ENCODE results near the gene CRYBG1. TPM values are rescaled to one million over a fixed set of nuclear protein-coding genes. Genes with fewer than 3 reads are reported as not detected.
"Not testable (repeated sequence)": the region's sequence is repeated elsewhere in the genome, so short reads cannot be mapped to it uniquely, and the experiment has no call there.

The CRYBG1 gene
- total and polyA plus RNA-seq, 2 donors (not counting 3 experiments of a cell fraction or from before 2014, with no cell fraction given) = 4.1 to 30.1 TPM

GRCh38 chr6:106586815-106587415 lies 226.4 kb downstream of the CRYBG1 start:
- Histone ChIP-seq H2AFZ (ENCODE audit: low read depth, low read length) (no peak overlapping the region), H3K36me3 (ENCODE audit: control insufficient read depth in 2 of 2, extremely low read depth in 1 of 2, insufficient read depth in 2 of 2, low read length in 2 of 2) (no peaks in the 10 kb centered on the region), H3K4me2 (ENCODE audit: insufficient read depth, low read length) (no peak overlapping the region), H3K27ac (ENCODE audit: insufficient read depth, low read depth, low read length) (no peak overlapping the region), H4K20me1 (replicated peaks; ENCODE audit: control insufficient read depth, extremely low read depth, insufficient read depth, low read length) (no peaks in the 10 kb centered on the region), H3K9ac (replicated peaks; ENCODE audit: extremely low read depth, insufficient read depth, low read length) (no peak overlapping the region), H3K4me3 (replicated peaks in 1 of 3; ENCODE audit: insufficient read depth in 1 of 3, low read depth in 1 of 3, low read length in 3 of 3) (no peak overlapping the region), H3K27me3 (ENCODE audit: control insufficient read depth in 2 of 2, insufficient read depth in 2 of 2, low read length in 2 of 2) (no peaks in the 10 kb centered on the region), H3K9me1 (replicated peaks; ENCODE audit: control insufficient read depth, extremely low read depth, insufficient read depth, low read length) (no peaks in the 10 kb centered on the region), H3K4me1 (ENCODE audit: control insufficient read depth, extremely low read depth, insufficient read depth, low read length) (no peaks in the 10 kb centered on the region), H3K79me2 (ENCODE audit: control insufficient read depth, insufficient read depth, low read length) (no peaks in the 10 kb centered on the region), H3K9me3 (replicated peaks; ENCODE audit: control insufficient read depth, insufficient read depth, low read length) (no peaks in the 10 kb centered on the region)
- FAIRE-seq (no peak), DNase-seq (ENCODE audit: low read depth, low spot score) (no peak)
- POLR2A ChIA-PET = no interaction called here
- TF ChIP-seq JUN (IDR thresholded peaks at IDR 0.05; ENCODE audit: borderline replicate concordance, insufficient read depth, insufficient read length, low read depth) (no peak), POLR2A (IDR thresholded peaks at IDR 0.05; ENCODE audit: low read depth, low read length) (no peak), GATA2 (IDR thresholded peaks at IDR 0.05; ENCODE audit: insufficient read depth, insufficient read length, low read depth, low read length) (no peak), MYC (IDR thresholded peaks at IDR 0.05; ENCODE audit: low read depth, low read length) (no peak), POLR2AphosphoS5 (IDR thresholded peaks at IDR 0.05; ENCODE audit: insufficient read depth, low read depth, low read length) (no peak), MAX (IDR thresholded peaks at IDR 0.05; ENCODE audit: insufficient read depth, insufficient read length) (no peak), EZH2 (IDR thresholded peaks at IDR 0.05; ENCODE audit: borderline replicate concordance, low read depth, low read length, severe bottlenecking) (no peak), FOS (IDR thresholded peaks at IDR 0.05; ENCODE audit: borderline replicate concordance, insufficient read depth, low read length) (no peak)
- TF ChIP-seq, protein P1, sequence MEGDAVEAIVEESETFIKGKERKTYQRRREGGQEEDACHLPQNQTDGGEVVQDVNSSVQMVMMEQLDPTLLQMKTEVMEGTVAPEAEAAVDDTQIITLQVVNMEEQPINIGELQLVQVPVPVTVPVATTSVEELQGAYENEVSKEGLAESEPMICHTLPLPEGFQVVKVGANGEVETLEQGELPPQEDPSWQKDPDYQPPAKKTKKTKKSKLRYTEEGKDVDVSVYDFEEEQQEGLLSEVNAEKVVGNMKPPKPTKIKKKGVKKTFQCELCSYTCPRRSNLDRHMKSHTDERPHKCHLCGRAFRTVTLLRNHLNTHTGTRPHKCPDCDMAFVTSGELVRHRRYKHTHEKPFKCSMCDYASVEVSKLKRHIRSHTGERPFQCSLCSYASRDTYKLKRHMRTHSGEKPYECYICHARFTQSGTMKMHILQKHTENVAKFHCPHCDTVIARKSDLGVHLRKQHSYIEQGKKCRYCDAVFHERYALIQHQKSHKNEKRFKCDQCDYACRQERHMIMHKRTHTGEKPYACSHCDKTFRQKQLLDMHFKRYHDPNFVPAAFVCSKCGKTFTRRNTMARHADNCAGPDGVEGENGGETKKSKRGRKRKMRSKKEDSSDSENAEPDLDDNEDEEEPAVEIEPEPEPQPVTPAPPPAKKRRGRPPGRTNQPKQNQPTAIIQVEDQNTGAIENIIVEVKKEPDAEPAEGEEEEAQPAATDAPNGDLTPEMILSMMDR (IDR thresholded peaks at IDR 0.05; ENCODE audit: extremely low read depth in 1 of 2, insufficient read depth in 1 of 2, low read depth in 1 of 2, low read length in 2 of 2) = no peak
- dilution Hi-C loops (cut with MboI; ENCODE audit: extremely low pct_ligation_motif_present, low sequenced_read_pairs) (no loop called here), intact Hi-C loops (cut with micrococcal nuclease) (no loop called here)
- no TSS peak for BruUV-seq (replicated peaks)
- CTCF ChIA-PET = interaction anchor here (1.4 kb wide), 1 partner anchor 21 kb away, joined by 3 read pairs; no protein-coding TSS in a partner anchor

DNA sequence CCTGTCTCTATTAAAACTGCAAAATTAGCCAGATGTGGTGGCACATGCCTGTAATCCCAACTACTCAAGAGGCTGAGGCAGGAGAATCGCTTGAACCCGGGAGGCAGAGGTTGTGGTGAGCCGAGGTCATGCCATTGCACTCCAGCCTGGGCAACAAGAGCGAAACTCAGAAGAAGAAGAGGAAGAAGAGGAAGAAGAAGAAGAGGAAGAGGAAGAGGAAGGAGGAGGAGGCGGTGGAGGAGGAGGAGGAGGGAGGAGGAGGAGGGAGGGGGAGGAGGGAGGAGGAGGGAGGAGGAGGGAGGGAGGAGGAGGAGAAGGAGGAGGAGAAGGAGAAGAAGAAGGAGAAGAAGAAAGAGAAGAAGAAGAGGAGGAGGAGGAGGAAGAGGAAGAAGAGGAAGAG lies 228.4 kb downstream of the CRYBG1 start:
- intact Hi-C loops (cut with micrococcal nuclease); H3K9ac ChIP-seq (replicated peaks; ENCODE audit: extremely low read depth, insufficient read depth, low read length); H3K4me1 ChIP-seq (ENCODE audit: control insufficient read depth, extremely low read depth, insufficient read depth, low read length); H3K9me3 ChIP-seq (replicated peaks; ENCODE audit: control insufficient read depth, insufficient read depth, low read length); H3K36me3 ChIP-seq (ENCODE audit: control insufficient read depth in 2 of 2, extremely low read depth in 1 of 2, insufficient read depth in 2 of 2, low read length in 2 of 2); H3K79me2 ChIP-seq (ENCODE audit: control insufficient read depth, insufficient read depth, low read length); POLR2A ChIA-PET; H3K9me1 ChIP-seq (replicated peaks; ENCODE audit: control insufficient read depth, extremely low read depth, insufficient read depth, low read length); dilution Hi-C loops (cut with MboI; ENCODE audit: extremely low pct_ligation_motif_present, low sequenced_read_pairs); BruUV-seq (replicated peaks); H2AFZ ChIP-seq (ENCODE audit: low read depth, low read length); H3K27ac ChIP-seq (ENCODE audit: insufficient read depth, low read depth, low read length); CTCF ChIA-PET; H3K4me3 ChIP-seq (replicated peaks in 1 of 3; ENCODE audit: insufficient read depth in 1 of 3, low read depth in 1 of 3, low read length in 3 of 3); H4K20me1 ChIP-seq (replicated peaks; ENCODE audit: control insufficient read depth, extremely low read depth, insufficient read depth, low read length); H3K4me2 ChIP-seq (ENCODE audit: insufficient read depth, low read length); DNase-seq (ENCODE audit: low read depth, low spot score); FAIRE-seq; H3K27me3 ChIP-seq (ENCODE audit: control insufficient read depth in 2 of 2, insufficient read depth in 2 of 2, low read length in 2 of 2): not testable (repeated sequence)
